HEK293 (cell line): ENCODE data around the gene CDCA4.

Source experiments
- CTCF ChIA-PET: fragments of 350-600 bp; formaldehyde crosslinking; extraction: SDS; loops from one replicate; lab custom pipeline; 2021; ENCODE audit warnings: antibody characterized with exemption; lab: Yijun Ruan, JAX
- POLR2A ChIA-PET: fragments of 300-600 bp; formaldehyde crosslinking; extraction: SDS; loops from one replicate; lab custom pipeline; 2020; ENCODE audit warnings: antibody characterized with exemption, inconsistent platforms; lab: Yijun Ruan, JAX
- H3K27ac ChIP-seq: fragments of 200-500 bp; sonication (Bioruptor generic); 2 replicates; pipeline ENCODE4 v1.5.1; 2014; ENCODE audit warnings: low read depth, low read length, control low read depth, inconsistent platforms; ENCODE audit errors: extremely low read depth
- H3K36me3 ChIP-seq, 2 experiments: fragments of 200-500 bp in 1 of 2; sonication (Bioruptor generic) in 1 of 2; 1 replicate in 1 of 2; 2 replicates in 1 of 2; pipeline ENCODE4 v1.5.1; 2014 to 2017; ENCODE audit warnings: inconsistent platforms in 2 of 2, low read length in 2 of 2; ENCODE audit not compliant: control insufficient read depth in 2 of 2, insufficient read depth in 1 of 2
- H3K4me1 ChIP-seq: fragments of 200-500 bp; sonication (Bioruptor generic); 2 replicates; pipeline ENCODE4 v1.5.1; 2014; ENCODE audit warnings: mild to moderate bottlenecking, low read length, inconsistent platforms; ENCODE audit not compliant: control insufficient read depth, insufficient read depth
- H3K4me3 ChIP-seq: 2 replicates; pipeline ENCODE4 v1.5.1; 2011; ENCODE audit warnings: low read depth, mild to moderate bottlenecking, control low read depth, low read length, moderate library complexity
- H3K9me3 ChIP-seq: fragments of 200-500 bp; sonication (Bioruptor generic); 2 replicates; pipeline ENCODE4 v1.5.1; 2014; ENCODE audit warnings: low read depth, low read length, inconsistent platforms; ENCODE audit not compliant: control insufficient read depth, insufficient read depth
- EGR2 ChIP-seq: fragments of 450-650 bp; formaldehyde crosslinking; IDR thresholded peaks from 2 replicates; pipeline ENCODE4 v1.5.1; 2016; ENCODE audit warnings: low read depth, missing biosample characterization, missing genetic modification characterization
- GLIS2 ChIP-seq: fragments of 450-650 bp; formaldehyde crosslinking; IDR thresholded peaks from 2 replicates; pipeline ENCODE4 v1.5.1; 2016; ENCODE audit warnings: missing biosample characterization, missing genetic modification characterization
- INSM2 ChIP-seq: fragments of 450-650 bp; formaldehyde crosslinking; IDR thresholded peaks from 2 replicates; pipeline ENCODE4 v1.5.1; 2016; ENCODE audit warnings: missing biosample characterization, missing genetic modification characterization
- SCRT1 ChIP-seq: fragments of 450-650 bp; formaldehyde crosslinking; IDR thresholded peaks from 2 replicates; pipeline ENCODE4 v1.5.1; 2016; ENCODE audit warnings: missing biosample characterization, missing genetic modification characterization, borderline replicate concordance
- SETDB1 ChIP-seq: IDR thresholded peaks from one replicate; pipeline ENCODE4 v1.6.1; 2017; ENCODE audit warnings: mild to moderate bottlenecking, low read length, moderate library complexity, mixed read lengths; ENCODE audit not compliant: insufficient read length
- SP7 ChIP-seq: fragments of 450-650 bp; formaldehyde crosslinking; IDR thresholded peaks from 2 replicates; pipeline ENCODE4 v1.5.1; 2016; ENCODE audit warnings: missing biosample characterization, missing genetic modification characterization
- ZBTB17 ChIP-seq: fragments of 450-650 bp; formaldehyde crosslinking; IDR thresholded peaks from 2 replicates; pipeline ENCODE4 v1.5.1; 2016; ENCODE audit warnings: missing biosample characterization, missing genetic modification characterization
- ZFHX2 ChIP-seq: fragments of 450-650 bp; formaldehyde crosslinking; conservative IDR thresholded peaks from 2 replicates; pipeline ENCODE4 v1.5.1; 2016; ENCODE audit warnings: missing biosample characterization, missing genetic modification characterization
- ZNF157 ChIP-seq: fragments of 450-650 bp; formaldehyde crosslinking; IDR thresholded peaks from 2 replicates; pipeline ENCODE4 v1.5.1; 2016; ENCODE audit warnings: missing biosample characterization, missing genetic modification characterization
- ZNF19 ChIP-seq: fragments of 450-650 bp; formaldehyde crosslinking; IDR thresholded peaks from 2 replicates; pipeline ENCODE4; 2016; ENCODE audit warnings: missing biosample characterization, missing genetic modification characterization, low read depth
- ZNF214 ChIP-seq: fragments of 450-650 bp; formaldehyde crosslinking; IDR thresholded peaks from 2 replicates; pipeline ENCODE4 v1.5.1; 2017; ENCODE audit warnings: missing biosample characterization, mild to moderate bottlenecking, missing genetic modification characterization, borderline replicate concordance
- ZNF280C ChIP-seq: fragments of 450-650 bp; formaldehyde crosslinking; IDR thresholded peaks from 2 replicates; pipeline ENCODE4 v1.5.1; 2016; ENCODE audit warnings: missing biosample characterization, missing genetic modification characterization
- ZNF596 ChIP-seq: fragments of 450-650 bp; IDR thresholded peaks from 2 replicates; pipeline ENCODE4 v1.5.0; 2018; ENCODE audit warnings: missing biosample characterization, mild to moderate bottlenecking, missing genetic modification characterization, moderate library complexity
- ZNF600 ChIP-seq: fragments of 450-650 bp; formaldehyde crosslinking; IDR thresholded peaks from 2 replicates; pipeline ENCODE4 v1.5.1; 2016; ENCODE audit warnings: missing biosample characterization, missing genetic modification characterization
- ZNF623 ChIP-seq: fragments of 450-650 bp; formaldehyde crosslinking; IDR thresholded peaks from 2 replicates; pipeline ENCODE4 v1.5.1; 2016; ENCODE audit warnings: missing biosample characterization, missing genetic modification characterization
- ZNF624 ChIP-seq: fragments of 450-650 bp; formaldehyde crosslinking; IDR thresholded peaks from 2 replicates; pipeline ENCODE4 v1.5.1; 2017; ENCODE audit warnings: missing biosample characterization, missing genetic modification characterization
- ZNF76 ChIP-seq: fragments of 450-650 bp; formaldehyde crosslinking; IDR thresholded peaks from 2 replicates; pipeline ENCODE4; 2016; ENCODE audit warnings: low read depth, missing biosample characterization, missing genetic modification characterization, borderline replicate concordance
- ZNF843 ChIP-seq: fragments of 450-650 bp; formaldehyde crosslinking; IDR thresholded peaks from 2 replicates; pipeline ENCODE4 v1.5.1; 2016; ENCODE audit warnings: missing biosample characterization, missing genetic modification characterization

CDCA4 gene

GRCh38 chr14:105055736-105056302, 34.9 kb upstream of the CDCA4 start:
- TF ChIP-seq ZFHX2 (peak; percentile 26; the same call in 1 of the 2 replicates), EGR2 (tag by site-specific recombination) (0 out of 2 replicates have a peak, but pooled peaks have one; percentile 4), ZNF19 (no peak), INSM2 (tag by site-specific recombination) (no peak)
- ChIA-PET CTCF (no interaction called here), POLR2A (no interaction called here)
- Histone ChIP-seq H3K4me1 (no peaks in the 10 kb centered on the region), H3K9me3 (no peaks in the 10 kb centered on the region), H3K36me3 (no peaks in the 10 kb centered on the region), H3K27ac (no peak overlapping the region), H3K4me3 (no peak overlapping the region)

GRCh38 chr14:105055334-105055733, 34.5 kb upstream of the CDCA4 start:
- Histone ChIP-seq H3K27ac (no peak overlapping the region), H3K36me3 (no peaks in the 10 kb centered on the region), H3K9me3 (no peaks in the 10 kb centered on the region), H3K4me1 (peaks cover 1% of the 10 kb centered on the region; the same call in 1 of the 2 replicates), H3K4me3 (no peak overlapping the region)
- CTCF ChIA-PET, result interaction anchor here (0.6 kb wide), 1 partner anchor 80 kb away, joined by 3 read pairs; no protein-coding TSS in a partner anchor
- TF ChIP-seq GLIS2 (no peak), ZNF600 (tag by site-specific recombination) (peak; percentile 89)
- POLR2A ChIA-PET, result no interaction called here

GRCh38 chr14:105053996-105054395, 33.1 kb upstream of the CDCA4 start:
- H3K27ac ChIP-seq, result no peak overlapping the region
- ChIA-PET CTCF (interaction anchor here (1.0 to 1.3 kb wide), 2 partner anchors 10 to 37 kb away, joined by 3 to 4 read pairs; no protein-coding TSS in a partner anchor), POLR2A (no interaction called here)
- H3K9me3 ChIP-seq, result no peaks in the 10 kb centered on the region
- H3K36me3 ChIP-seq, result no peaks in the 10 kb centered on the region
- TF ChIP-seq ZNF624 (tag by site-specific recombination), result no peak
- TF ChIP-seq ZNF76 (tag by site-specific recombination), result no peak
- no peak for TF ChIP-seq SCRT1 (tag by site-specific recombination)
- TF ChIP-seq ZNF280C (tag by site-specific recombination), result no peak
- TF ChIP-seq ZNF214 (tag by site-specific recombination), result no peak
- TF ChIP-seq ZBTB17 (tag by site-specific recombination), result no peak
- no peak for TF ChIP-seq SETDB1
- no peak for TF ChIP-seq ZNF157
- no peak for TF ChIP-seq ZNF623 (tag by site-specific recombination)
- no peak for TF ChIP-seq ZNF843 (tag by site-specific recombination)
- no peak for TF ChIP-seq ZNF596 (tag by site-specific recombination)
- no peak for TF ChIP-seq SP7
- no peak overlapping the region for H3K4me3 ChIP-seq
- peaks cover 2% of the 10 kb centered on the region; the same call in 1 of the 2 replicates for H3K4me1 ChIP-seq
